Measurements from ENCODE around the gene EIF6. TPM values are rescaled to one million over a fixed set of nuclear protein-coding genes. Genes with fewer than 3 reads are reported as not detected.

EIF6 gene
- total and polyA plus RNA-seq, 9 of the 15 experiments (the other 6 are each of a cell fraction or from before 2014, with no cell fraction given): 165 to 832 (median 229) TPM

DNA sequence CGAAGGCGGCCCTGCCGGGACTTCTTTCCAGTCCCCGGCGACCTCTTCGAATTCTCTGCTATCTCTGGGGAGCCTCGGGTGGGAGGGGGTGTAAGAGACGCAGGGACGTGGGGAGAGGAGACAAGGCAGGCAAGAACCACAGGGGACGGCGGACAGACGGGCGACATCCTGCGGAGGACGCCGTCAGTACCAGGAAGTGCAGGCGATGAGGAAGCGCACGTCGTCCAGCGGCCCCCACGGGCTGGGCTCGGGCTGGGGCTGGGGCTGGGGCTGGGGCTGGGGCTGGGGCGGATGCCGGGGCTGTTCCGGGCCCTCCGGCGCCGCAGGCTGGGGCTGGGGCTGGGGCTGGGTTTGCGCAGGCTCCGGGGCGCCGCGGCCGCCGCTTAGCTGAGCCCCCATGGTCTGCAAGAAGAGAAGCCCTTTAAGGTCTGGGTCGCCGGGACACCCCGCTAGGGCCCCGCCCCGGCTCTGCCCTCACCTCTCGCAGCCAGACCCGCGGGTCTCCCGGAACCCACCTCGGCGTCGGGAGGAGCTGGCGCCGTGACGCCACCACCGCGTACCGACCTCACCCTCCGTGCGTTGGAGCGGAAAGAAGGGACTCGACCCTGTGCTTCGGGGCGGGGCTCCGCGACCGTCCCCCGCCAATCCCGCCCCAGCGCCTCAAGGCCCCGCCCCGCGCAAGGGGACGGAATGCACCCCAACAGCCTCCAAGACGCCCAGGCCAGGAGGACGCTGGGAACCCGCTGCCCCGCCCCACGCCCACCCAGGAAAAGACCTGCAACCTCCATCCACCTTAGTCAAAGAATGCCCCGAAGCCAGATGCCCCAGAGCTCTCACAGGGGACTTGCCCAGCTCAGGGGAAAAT lies 6.8 kb downstream of the EIF6 start, which contains the start of gene MMP24OS (continued):
- TF ChIP-seq, protein P1, sequence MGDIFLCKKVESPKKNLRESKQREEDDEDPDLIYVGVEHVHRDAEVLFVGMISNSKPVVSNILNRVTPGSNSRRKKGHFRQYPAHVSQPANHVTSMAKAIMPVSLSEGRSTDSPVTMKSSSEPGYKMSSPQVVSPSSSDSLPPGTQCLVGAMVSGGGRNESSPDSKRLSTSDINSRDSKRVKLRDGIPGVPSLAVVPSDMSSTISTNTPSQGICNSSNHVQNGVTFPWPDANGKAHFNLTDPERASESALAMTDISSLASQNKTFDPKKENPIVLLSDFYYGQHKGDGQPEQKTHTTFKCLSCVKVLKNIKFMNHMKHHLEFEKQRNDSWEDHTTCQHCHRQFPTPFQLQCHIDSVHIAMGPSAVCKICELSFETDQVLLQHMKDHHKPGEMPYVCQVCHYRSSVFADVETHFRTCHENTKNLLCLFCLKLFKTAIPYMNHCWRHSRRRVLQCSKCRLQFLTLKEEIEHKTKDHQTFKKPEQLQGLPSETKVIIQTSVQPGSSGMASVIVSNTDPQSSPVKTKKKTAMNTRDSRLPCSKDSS (IDR thresholded peaks at IDR 0.05; ENCODE audit: low read depth, partially characterized antibody): no peak
- no peak for TF ChIP-seq DACH1 (IDR thresholded peaks at IDR 0.05; ENCODE audit: partially characterized antibody)
- TF ChIP-seq CHCHD3 (CRISPR knock-in tag; IDR thresholded peaks at IDR 0.05): no peak
- no peak for TF ChIP-seq POLR3G (IDR thresholded peaks at IDR 0.05; ENCODE audit: extremely low read depth, insufficient read length, insufficient replicate concordance)
- no peak for TF ChIP-seq RBM34 (IDR thresholded peaks at IDR 0.05; ENCODE audit: borderline replicate concordance, insufficient read depth, low read length)
- TF ChIP-seq SNAPC5 (CRISPR knock-in tag; IDR thresholded peaks at IDR 0.05): no peak
- TF ChIP-seq TCF7L2 (IDR thresholded peaks at IDR 0.05; ENCODE audit: low read depth, low read length): no peak
- no peak for TF ChIP-seq ELK1 (CRISPR knock-in tag; IDR thresholded peaks at IDR 0.05)
- TF ChIP-seq, protein P2, sequence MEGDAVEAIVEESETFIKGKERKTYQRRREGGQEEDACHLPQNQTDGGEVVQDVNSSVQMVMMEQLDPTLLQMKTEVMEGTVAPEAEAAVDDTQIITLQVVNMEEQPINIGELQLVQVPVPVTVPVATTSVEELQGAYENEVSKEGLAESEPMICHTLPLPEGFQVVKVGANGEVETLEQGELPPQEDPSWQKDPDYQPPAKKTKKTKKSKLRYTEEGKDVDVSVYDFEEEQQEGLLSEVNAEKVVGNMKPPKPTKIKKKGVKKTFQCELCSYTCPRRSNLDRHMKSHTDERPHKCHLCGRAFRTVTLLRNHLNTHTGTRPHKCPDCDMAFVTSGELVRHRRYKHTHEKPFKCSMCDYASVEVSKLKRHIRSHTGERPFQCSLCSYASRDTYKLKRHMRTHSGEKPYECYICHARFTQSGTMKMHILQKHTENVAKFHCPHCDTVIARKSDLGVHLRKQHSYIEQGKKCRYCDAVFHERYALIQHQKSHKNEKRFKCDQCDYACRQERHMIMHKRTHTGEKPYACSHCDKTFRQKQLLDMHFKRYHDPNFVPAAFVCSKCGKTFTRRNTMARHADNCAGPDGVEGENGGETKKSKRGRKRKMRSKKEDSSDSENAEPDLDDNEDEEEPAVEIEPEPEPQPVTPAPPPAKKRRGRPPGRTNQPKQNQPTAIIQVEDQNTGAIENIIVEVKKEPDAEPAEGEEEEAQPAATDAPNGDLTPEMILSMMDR (IDR thresholded peaks at IDR 0.05 in 2 of 3, conservative IDR thresholded peaks at IDR 0.05 in 1 of 3; ENCODE audit: insufficient read depth in 2 of 3, low read depth in 1 of 3, low read length in 3 of 3): peak; percentile 35 to 56 (median 55); a peak in 5 of 6 replicates
- TF ChIP-seq NR2F6 (CRISPR knock-in tag; IDR thresholded peaks at IDR 0.05): no peak
- TF ChIP-seq CSDE1 (IDR thresholded peaks at IDR 0.05): no peak
- no peak for TF ChIP-seq ZFP36 (IDR thresholded peaks at IDR 0.05; ENCODE audit: low read depth, low read length, partially characterized antibody)
- no peak for TF ChIP-seq ZNF766 (CRISPR knock-in tag; conservative IDR thresholded peaks at IDR 0.05)
- no peak for TF ChIP-seq HNRNPUL1 (IDR thresholded peaks at IDR 0.05; ENCODE audit: low read length)
- TF ChIP-seq MAZ (CRISPR knock-in tag; conservative IDR thresholded peaks at IDR 0.05 in 1 of 2, IDR thresholded peaks at IDR 0.05 in 1 of 2): peak; percentile 49 to 69; a peak in 3 of 4 replicates
- TF ChIP-seq U2AF1 (optimal IDR thresholded peaks at IDR 0.05; ENCODE audit: low read depth, low read length): no peak
- TF ChIP-seq CHD4 (IDR thresholded peaks at IDR 0.05; ENCODE audit: insufficient read depth, insufficient replicate concordance, low read depth, low read length, poor library complexity, severe bottlenecking): no peak
- TF ChIP-seq SNRNP70 (optimal IDR thresholded peaks at IDR 0.05; ENCODE audit: low read depth, low read length): no peak
- no peak for TF ChIP-seq MAFG (tag; conservative IDR thresholded peaks at IDR 0.05)

Measured in K562 (cell line).